Astrocyte of the cerebellum (primary cell): Measurements from ENCODE around the gene PCP4.

Experiments used
- DNase-seq: peaks from one replicate; pipeline ENCODE4 v3.0.0-alpha.2; 2011; ENCODE audit warnings: low read depth
- H3K4me3 ChIP-seq: 2 replicates; pipeline ENCODE4 v1.5.1; 2011; ENCODE audit warnings: mild to moderate bottlenecking, low read depth, low read length, moderate library complexity
- in situ Hi-C: cut with HindIII; loops from 2 replicates; pipeline ENCODE4 v1.10.0; 2017; ENCODE audit warnings: low sequenced_read_pairs
- TF ChIP-seq, protein P1 (sequence below): IDR thresholded peaks from 2 replicates; pipeline ENCODE4 v1.5.1; 2012; ENCODE audit warnings: low read length, low read depth, moderate library complexity, mild to moderate bottlenecking; ENCODE audit errors: missing control alignments

Gene PCP4

DNA sequence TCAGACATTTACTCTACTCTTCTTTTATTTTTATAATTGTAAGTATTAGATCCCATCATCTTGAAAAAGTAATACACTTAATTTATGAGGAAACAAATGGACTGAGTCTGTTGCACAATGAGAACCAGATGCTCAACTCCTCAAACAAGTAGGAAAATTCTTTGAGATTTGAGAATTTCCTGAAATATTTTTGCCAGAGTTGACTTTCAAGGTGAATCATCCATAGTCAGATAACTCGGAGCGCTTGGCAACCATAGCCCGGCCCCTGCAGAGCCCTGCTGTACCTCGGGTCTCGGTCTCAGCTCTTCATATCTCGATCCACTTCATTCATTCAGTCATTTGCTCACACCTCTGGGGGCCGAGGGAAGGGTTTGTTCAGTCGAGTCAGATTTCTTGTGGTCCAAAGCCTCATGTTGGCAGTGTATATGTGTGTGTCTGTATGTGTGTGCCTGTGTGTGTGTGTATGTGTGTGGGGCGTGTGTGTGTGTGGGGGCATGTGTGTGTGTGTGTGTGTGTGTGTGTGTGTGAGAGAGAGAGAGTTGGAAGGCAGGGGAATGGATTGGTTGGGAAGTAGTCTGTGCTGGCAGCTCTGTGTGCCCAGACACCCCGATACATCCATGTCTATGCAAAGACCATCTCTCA lies 18.1 kb upstream of the PCP4 start:
- in situ Hi-C loops = no loop called here
- H3K4me3 ChIP-seq = no peak overlapping the region
- DNase-seq = peak; percentile 55
- TF ChIP-seq, protein P1, sequence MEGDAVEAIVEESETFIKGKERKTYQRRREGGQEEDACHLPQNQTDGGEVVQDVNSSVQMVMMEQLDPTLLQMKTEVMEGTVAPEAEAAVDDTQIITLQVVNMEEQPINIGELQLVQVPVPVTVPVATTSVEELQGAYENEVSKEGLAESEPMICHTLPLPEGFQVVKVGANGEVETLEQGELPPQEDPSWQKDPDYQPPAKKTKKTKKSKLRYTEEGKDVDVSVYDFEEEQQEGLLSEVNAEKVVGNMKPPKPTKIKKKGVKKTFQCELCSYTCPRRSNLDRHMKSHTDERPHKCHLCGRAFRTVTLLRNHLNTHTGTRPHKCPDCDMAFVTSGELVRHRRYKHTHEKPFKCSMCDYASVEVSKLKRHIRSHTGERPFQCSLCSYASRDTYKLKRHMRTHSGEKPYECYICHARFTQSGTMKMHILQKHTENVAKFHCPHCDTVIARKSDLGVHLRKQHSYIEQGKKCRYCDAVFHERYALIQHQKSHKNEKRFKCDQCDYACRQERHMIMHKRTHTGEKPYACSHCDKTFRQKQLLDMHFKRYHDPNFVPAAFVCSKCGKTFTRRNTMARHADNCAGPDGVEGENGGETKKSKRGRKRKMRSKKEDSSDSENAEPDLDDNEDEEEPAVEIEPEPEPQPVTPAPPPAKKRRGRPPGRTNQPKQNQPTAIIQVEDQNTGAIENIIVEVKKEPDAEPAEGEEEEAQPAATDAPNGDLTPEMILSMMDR = no peak

DNA sequence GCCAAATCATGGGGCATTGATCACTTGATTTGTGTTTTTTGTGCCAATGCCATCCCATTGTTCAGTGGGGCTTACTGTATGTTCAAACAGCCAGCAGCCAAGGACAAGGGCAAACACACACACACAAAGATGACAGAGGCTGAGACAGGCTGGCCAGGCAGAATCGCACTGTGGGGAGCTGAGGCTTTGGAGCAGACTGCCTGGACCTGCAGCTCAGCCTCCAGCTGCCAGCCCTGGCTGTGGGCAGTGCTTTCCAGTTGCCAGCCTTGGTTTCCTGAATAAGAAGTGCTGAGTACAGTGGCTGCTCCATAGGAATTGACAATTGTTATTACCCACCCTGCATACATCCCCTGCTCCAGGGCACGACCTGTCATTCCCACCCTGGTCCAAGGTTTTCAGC lies 16.9 kb upstream of the PCP4 start:
- no peak for DNase-seq
- in situ Hi-C loops = no loop called here
- H3K4me3 ChIP-seq = no peak overlapping the region
- TF ChIP-seq, protein P1 = no peak

DNA sequence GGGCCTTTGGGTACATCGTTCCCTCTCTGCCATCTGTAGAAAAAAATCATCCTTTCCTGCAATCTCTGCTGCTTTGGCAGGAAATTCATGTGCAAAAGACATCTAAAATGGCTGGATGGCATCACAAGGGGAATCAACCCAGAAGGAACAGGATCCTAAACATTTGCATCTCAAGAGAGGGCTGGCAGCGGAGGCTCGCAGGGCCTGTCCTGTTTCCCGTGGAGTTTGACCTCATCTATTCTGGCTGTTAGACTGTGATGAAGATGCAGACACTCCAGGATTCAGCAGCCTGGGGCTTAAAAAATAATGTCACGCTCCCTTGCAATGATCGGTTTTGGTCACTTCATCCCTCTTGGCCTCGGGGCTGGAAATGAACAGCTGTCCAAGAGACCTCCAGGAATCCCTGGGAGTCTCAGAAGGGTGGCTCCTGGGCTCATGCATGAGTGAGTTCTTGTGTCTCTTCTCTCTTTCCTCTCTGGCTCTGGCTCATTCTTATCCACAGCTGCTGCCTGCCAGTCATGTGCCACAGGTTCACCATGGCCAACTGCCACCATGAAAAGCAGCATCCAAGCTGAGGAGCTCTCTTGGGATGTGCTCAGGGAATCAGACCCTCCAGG lies 16.1 kb upstream of the PCP4 start:
- TF ChIP-seq, protein P1 = no peak
- no peak for DNase-seq
- no peak overlapping the region for H3K4me3 ChIP-seq
- in situ Hi-C loops = no loop called here

DNA sequence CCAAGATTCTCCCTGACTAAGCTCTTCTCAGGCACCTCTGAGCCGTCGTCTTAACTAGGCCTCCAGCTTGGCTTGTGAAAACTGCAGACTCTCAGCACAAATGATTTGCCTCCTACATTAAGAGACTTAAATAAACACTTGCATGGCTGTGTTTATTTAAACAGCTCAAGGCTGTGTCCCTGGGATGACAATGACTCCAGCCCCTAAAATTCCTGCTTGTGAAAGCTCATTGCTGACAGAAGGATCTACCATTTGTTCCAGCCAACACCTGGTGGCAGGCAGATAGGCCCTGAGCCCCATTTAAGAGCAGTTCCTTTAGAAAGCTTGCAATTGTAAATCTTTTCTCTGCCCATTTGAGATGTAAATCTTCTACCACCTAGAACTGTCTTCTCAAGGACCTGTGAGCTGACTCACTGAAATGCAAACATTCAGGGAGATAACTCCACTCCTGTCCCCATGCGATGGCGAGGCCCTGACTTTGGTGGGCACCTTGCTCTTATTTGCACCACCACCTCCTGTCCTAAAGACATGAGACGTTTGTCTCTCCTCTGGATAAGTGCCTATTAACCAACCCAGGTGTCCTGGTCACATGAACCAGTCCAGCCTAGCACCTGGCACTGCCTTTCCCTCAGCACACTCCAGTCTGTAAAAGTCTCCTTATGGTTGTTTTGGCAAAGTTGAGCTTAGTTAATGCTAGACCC lies 15.1 kb upstream of the PCP4 start:
- no peak overlapping the region for H3K4me3 ChIP-seq
- no peak for DNase-seq
- TF ChIP-seq, protein P1 = no peak
- in situ Hi-C loops = no loop called here

DNA sequence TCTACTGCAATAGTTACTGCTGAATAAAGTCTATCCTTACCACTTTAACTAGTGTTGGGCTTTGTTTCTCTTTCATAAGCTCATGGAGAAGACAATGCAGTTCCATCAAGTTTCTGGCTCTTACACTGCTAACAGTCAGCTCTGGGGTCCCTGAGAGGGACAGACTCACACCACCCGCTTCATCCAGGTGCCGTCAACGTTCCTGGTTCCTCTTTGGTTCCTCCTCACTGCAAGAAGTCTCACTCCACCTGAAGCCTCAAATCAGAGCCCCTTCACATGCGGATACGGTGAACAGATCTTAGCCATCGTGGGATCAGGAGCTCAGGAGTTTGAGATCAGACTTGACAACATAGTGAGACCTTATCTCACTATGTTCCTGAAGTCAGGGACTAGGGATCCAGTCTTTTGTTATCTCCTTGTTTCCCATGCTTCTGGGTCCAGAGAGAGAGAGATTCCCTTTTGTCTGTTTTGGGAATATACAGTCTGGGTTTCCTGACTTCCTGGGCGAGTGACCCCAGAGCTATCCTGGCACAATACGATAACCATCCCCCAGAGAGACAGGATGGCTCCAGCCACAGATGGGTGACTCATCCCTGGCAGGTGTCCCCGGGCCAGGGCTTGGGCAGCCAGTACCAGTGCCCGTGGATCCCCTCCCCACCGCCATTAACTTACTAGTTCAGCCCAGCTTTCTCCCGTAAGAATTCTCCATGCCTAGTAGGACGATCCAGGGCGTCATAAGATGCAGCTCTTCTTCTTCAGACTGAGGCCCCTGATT lies 14.3 kb upstream of the PCP4 start:
- TF ChIP-seq, protein P1 = no peak
- DNase-seq = no peak
- in situ Hi-C loops = no loop called here
- no peak overlapping the region for H3K4me3 ChIP-seq

DNA sequence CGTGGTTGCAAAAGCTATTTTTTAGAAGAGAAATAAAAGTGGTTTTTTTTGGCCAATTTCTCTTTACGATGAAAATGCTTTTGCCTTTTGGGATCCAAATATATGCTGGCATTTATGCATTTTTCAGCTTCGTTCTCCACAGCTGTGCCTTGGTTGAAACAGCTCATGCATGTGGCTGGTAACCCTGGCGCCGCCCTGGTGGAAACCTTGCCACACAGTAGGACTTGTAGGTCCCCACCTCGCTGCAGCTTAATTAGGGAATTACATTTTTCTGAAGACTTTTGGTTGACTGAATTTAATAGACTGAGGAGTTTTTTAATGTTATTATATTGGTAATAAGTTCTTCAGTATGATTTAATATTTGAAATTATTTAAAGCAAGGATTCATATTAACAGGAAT lies 12.7 kb upstream of the PCP4 start:
- TF ChIP-seq, protein P1 = no peak
- no peak overlapping the region for H3K4me3 ChIP-seq
- no peak for DNase-seq
- in situ Hi-C loops = no loop called here
